Endothelial cell of umbilical vein (primary cell): ENCODE measurements around the gene FLT3. TPM values are rescaled to one million over a fixed set of nuclear protein-coding genes. Genes with fewer than 3 reads are reported as not detected.
A peak's percentile ranks its signal among the peaks of the same experiment; 100 is the strongest.

Source experiments
- BruUV-seq: library from RNA; stranded (reverse); fragments of 400-500 nt; replicated peaks from 2 replicates; lab custom pipeline; 2021; lab: Mats Ljungman, UMichigan
- CTCF ChIA-PET: fragments of 300-600, 350-600 bp; sonication (Branson Sonifier 250); formaldehyde crosslinking; loops from one replicate; lab custom pipeline; 2021; ENCODE audit warnings: antibody characterized with exemption, inconsistent platforms; lab: Charles Lee
- POLR2A ChIA-PET: fragments of 300-600, 350-600 bp; sonication (Branson Sonifier 250); formaldehyde crosslinking; loops from one replicate; lab custom pipeline; 2021; ENCODE audit warnings: antibody characterized with exemption, inconsistent platforms; lab: Charles Lee
- DNase-seq: peaks from one replicate; pipeline ENCODE4 v3.0.0-alpha.2; 2011; ENCODE audit warnings: low read depth, low spot score
- FAIRE-seq: peaks from 2 replicates; lab custom pipeline; 2011; peaks lifted over from hg19 to GRCh38; lab: Jason Lieb, UNC
- H2AFZ ChIP-seq: 2 replicates; pipeline ENCODE4 v1.6.0; 2012; ENCODE audit warnings: low read depth, low read length, control low read depth, inconsistent platforms
- H3K27ac ChIP-seq: 2 replicates; pipeline ENCODE4 v1.5.1; 2011; ENCODE audit warnings: low read depth, mild to moderate bottlenecking, control low read depth, low read length, moderate library complexity; ENCODE audit not compliant: insufficient read depth
- H3K27me3 ChIP-seq, 2 experiments: 2 replicates each; pipeline versions ENCODE4 v1.6.0 to v1.6.1; 2011; ENCODE audit warnings: low read length in 2 of 2, mixed read lengths in 1 of 2; ENCODE audit not compliant: control insufficient read depth in 2 of 2, insufficient read depth in 2 of 2
- H3K36me3 ChIP-seq, 2 experiments: 2 replicates in 1 of 2; 3 replicates in 1 of 2; pipeline ENCODE4 v1.5.1; 2011; ENCODE audit warnings: low read length in 2 of 2, mild to moderate bottlenecking in 1 of 2, moderate library complexity in 1 of 2; ENCODE audit not compliant: control insufficient read depth in 2 of 2, insufficient read depth in 2 of 2; ENCODE audit errors: extremely low read depth in 1 of 2
- H3K4me1 ChIP-seq: 3 replicates; pipeline ENCODE4 v1.5.1; 2011; ENCODE audit warnings: mild to moderate bottlenecking, low read length; ENCODE audit not compliant: control insufficient read depth, insufficient read depth; ENCODE audit errors: extremely low read depth
- H3K4me2 ChIP-seq: 2 replicates; pipeline ENCODE4 v1.6.1; 2011; ENCODE audit warnings: low read length, control low read depth, mixed read lengths; ENCODE audit not compliant: insufficient read depth
- H3K4me3 ChIP-seq, 3 experiments: fragments of 200-600 bp in 1 of 3; sonication (generic), shearing (Covaris generic) in 1 of 3; replicated peaks in 1 of 3; 2 replicates each; pipeline ENCODE4 v1.5.1; 2011 to 2016; ENCODE audit warnings: control low read depth in 3 of 3, low read length in 3 of 3, mild to moderate bottlenecking in 2 of 3, inconsistent platforms in 1 of 3, low read depth in 1 of 3, moderate library complexity in 1 of 3; ENCODE audit not compliant: insufficient read depth in 1 of 3
- H3K79me2 ChIP-seq: 2 replicates; pipeline ENCODE4 v1.6.0; 2012; ENCODE audit warnings: low read length, inconsistent platforms; ENCODE audit not compliant: control insufficient read depth, insufficient read depth
- H3K9ac ChIP-seq: replicated peaks from 2 replicates; pipeline ENCODE3; 2011; ENCODE audit warnings: low read length, control low read depth; ENCODE audit not compliant: insufficient read depth; ENCODE audit errors: extremely low read depth
- H3K9me1 ChIP-seq: replicated peaks from 3 replicates; pipeline ENCODE4 v1.6.0; 2011; ENCODE audit warnings: mild to moderate bottlenecking, low read length; ENCODE audit not compliant: control insufficient read depth, insufficient read depth; ENCODE audit errors: extremely low read depth
- H3K9me3 ChIP-seq: replicated peaks from 2 replicates; pipeline ENCODE4 v1.5.1; 2012; ENCODE audit warnings: low read length, inconsistent platforms; ENCODE audit not compliant: control insufficient read depth, insufficient read depth
- H4K20me1 ChIP-seq: replicated peaks from 2 replicates; pipeline ENCODE3; 2011; ENCODE audit warnings: mild to moderate bottlenecking, low read length; ENCODE audit not compliant: control insufficient read depth, insufficient read depth; ENCODE audit errors: extremely low read depth
- EZH2 ChIP-seq: IDR thresholded peaks from 2 replicates; pipeline ENCODE4 v1.6.1; 2012; ENCODE audit warnings: borderline replicate concordance, low read depth, mild to moderate bottlenecking, moderate library complexity, low read length, inconsistent platforms; ENCODE audit not compliant: severe bottlenecking
- FOS ChIP-seq: IDR thresholded peaks from 2 replicates; pipeline ENCODE4 v1.6.1; 2011; ENCODE audit warnings: mild to moderate bottlenecking, low read length, moderate library complexity, borderline replicate concordance; ENCODE audit not compliant: insufficient read depth
- JUN ChIP-seq: IDR thresholded peaks from 2 replicates; pipeline ENCODE4 v1.6.1; 2011; ENCODE audit warnings: borderline replicate concordance, low read depth; ENCODE audit not compliant: insufficient read length, insufficient read depth
- MYC ChIP-seq: IDR thresholded peaks from one replicate; pipeline ENCODE4 v1.6.1; 2011; ENCODE audit warnings: mild to moderate bottlenecking, low read depth, low read length
- dilution Hi-C: fragments of 300-500 bp; cut with MboI; formaldehyde crosslinking; loops from one replicate; pipeline ENCODE4 v1.15.0; 2019; ENCODE audit warnings: low sequenced_read_pairs; ENCODE audit not compliant: extremely low pct_ligation_motif_present
- intact Hi-C: fragments of 100-400 bp; cut with micrococcal nuclease; formaldehyde crosslinking; loops from one replicate; pipeline ENCODE4 v1.10.0; 2022
- polyA plus RNA-seq, 4 experiments: library from polyadenylated mRNA; depleted of rRNA in 3 of 4; stranded (reverse) in 3 of 4; unstranded in 1 of 4; fragments of >200 nt; gene quantifications; 2 replicates each; pipeline versions ENCODE4 v1.2.1 to v1.2.3, GENCODE V29; 2011 to 2012; ENCODE audit warnings: missing spikeins in 1 of 4
- total RNA-seq: library from RNA; stranded (reverse); gene quantifications from 2 replicates; pipeline ENCODE4 v1.2.3, GENCODE V29; 2021

FLT3 gene
- total and polyA plus RNA-seq, 2 donors (not counting 3 experiments of a cell fraction or from before 2014, with no cell fraction given), result 0.03 TPM; not detected in 1

DNA sequence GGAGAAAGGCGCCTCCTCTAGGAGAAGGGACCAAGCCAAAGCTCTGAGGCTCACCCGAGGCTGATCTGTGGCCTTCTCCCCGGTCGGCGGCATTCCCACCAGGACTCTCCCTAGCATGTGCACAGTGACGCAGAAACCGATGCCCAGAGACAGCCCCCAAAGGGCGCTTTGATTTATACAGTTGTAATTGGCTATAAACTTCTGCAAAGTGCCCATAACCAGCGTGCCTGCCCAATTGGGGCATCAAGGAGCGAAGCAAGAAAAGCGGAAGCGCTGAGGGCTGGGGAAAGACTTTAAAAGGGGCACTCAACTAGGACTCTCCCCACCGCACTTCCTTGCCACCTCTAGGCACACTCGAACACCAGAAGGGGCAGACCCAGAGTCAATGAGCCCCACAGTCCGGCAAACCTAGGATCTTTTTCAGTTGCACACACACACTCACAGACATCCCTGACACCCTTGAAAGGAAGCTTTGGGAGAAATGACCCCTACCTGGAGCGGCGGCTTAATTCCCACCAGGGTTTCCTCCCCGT is 133.1 kb downstream of the FLT3 start:
- TF ChIP-seq EZH2, result peak; percentile 16
- TF ChIP-seq JUN, result no peak
- no peak for FAIRE-seq
- H3K27ac ChIP-seq, result no peak overlapping the region
- ChIA-PET CTCF (interaction anchor here (0.9 to 1.8 kb wide), 4 partner anchors 13 to 605 kb away, joined by 3 to 6 read pairs (median 4); no protein-coding TSS in a partner anchor), POLR2A (no interaction called here)
- no peaks in the 10 kb centered on the region for H3K36me3 ChIP-seq
- dilution Hi-C loops (no loop called here), intact Hi-C loops (no loop called here)
- DNase-seq, result no peak
- no peak overlapping the region for H3K9ac ChIP-seq
- BruUV-seq, result no TSS peak
- no peak overlapping the region for H3K4me2 ChIP-seq
- H4K20me1 ChIP-seq, result no peaks in the 10 kb centered on the region
- H2AFZ ChIP-seq, result no peak overlapping the region
- H3K4me3 ChIP-seq, result no peak overlapping the region
- H3K79me2 ChIP-seq, result no peaks in the 10 kb centered on the region
- peaks cover 90 to 98% of the 10 kb centered on the region in 2 experiments for H3K27me3 ChIP-seq
- H3K9me1 ChIP-seq, result no peaks in the 10 kb centered on the region
- H3K4me1 ChIP-seq, result no peaks in the 10 kb centered on the region
- H3K9me3 ChIP-seq, result no peaks in the 10 kb centered on the region

DNA sequence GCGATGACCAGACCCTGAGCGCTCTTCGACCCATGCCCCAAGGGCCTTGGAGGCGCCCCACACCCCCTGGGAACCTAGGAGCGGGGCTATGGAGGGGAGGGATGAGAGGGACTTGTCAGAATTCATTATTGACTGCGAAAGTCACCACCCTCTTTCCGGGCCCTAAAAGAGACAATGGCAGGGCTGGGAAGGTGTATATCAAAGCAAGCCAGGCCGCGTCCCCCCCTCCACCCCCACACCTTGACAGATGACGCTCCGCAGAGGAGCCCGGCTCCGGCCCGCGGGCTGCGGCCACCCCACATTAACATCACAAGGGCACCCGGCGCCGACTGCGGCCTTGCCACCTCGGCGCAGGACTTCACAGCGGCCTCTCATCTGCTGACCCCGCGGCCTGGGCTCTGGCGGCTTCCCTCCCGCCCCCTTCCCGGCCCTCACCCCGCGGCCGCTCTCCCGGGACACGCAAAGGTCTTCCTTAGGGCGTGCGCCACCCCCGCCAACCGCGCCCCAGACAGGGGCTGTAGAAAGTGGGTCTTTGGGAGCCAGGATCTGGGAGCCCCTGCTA is 133.7 kb downstream of the FLT3 start:
- Histone ChIP-seq H4K20me1 (no peaks in the 10 kb centered on the region), H2AFZ (no peak overlapping the region), H3K4me2 (no peak overlapping the region), H3K4me1 (no peaks in the 10 kb centered on the region), H3K27me3 (peaks cover 84 to 98% of the 10 kb centered on the region in 2 experiments), H3K9ac (no peak overlapping the region), H3K4me3 (no peak overlapping the region), H3K36me3 (no peaks in the 10 kb centered on the region), H3K9me1 (no peaks in the 10 kb centered on the region), H3K79me2 (no peaks in the 10 kb centered on the region), H3K9me3 (no peaks in the 10 kb centered on the region), H3K27ac (no peak overlapping the region)
- CTCF ChIA-PET, result interaction anchor here (1.2 to 1.8 kb wide), 3 partner anchors 11 to 140 kb away, joined by 4 to 6 read pairs (median 5); no protein-coding TSS in a partner anchor
- BruUV-seq, result no TSS peak
- dilution Hi-C loops (no loop called here), intact Hi-C loops (no loop called here)
- peak; percentile 64 for TF ChIP-seq EZH2
- no peak for TF ChIP-seq MYC
- TF ChIP-seq FOS, result no peak
- DNase-seq (no peak), FAIRE-seq (no peak)
- POLR2A ChIA-PET, result no interaction called here
